SK-N-MC (cell line): ENCODE measurements around the gene CEACAM8.

Experiments used
- DNase-seq: peaks from one replicate; pipeline ENCODE4 v3.0.0-alpha.2; 2011; ENCODE audit warnings: low read depth, low spot score
- H3K27ac ChIP-seq: fragments of 200-600 bp; sonication (generic); 2 replicates; pipeline ENCODE4 v1.5.1; 2016; ENCODE audit warnings: mixed run types
- H3K36me3 ChIP-seq: fragments of 200-600 bp; sonication (generic); 2 replicates; pipeline ENCODE4 v1.6.1; 2017; ENCODE audit warnings: antibody characterized with exemption, low read length, mixed read lengths; ENCODE audit not compliant: insufficient read depth
- H3K4me3 ChIP-seq: fragments of 200-600 bp; sonication (generic); 2 replicates; pipeline ENCODE4 v1.5.1; 2016
- H3K9ac ChIP-seq: fragments of 200-600 bp; sonication (generic); 2 replicates; pipeline ENCODE4 v1.8.0; 2017; ENCODE audit warnings: mixed run types, mixed read lengths; ENCODE audit not compliant: insufficient read length
- H3K9me3 ChIP-seq: fragments of 200-600 bp; sonication (generic); 2 replicates; pipeline ENCODE4 v1.6.1; 2017; ENCODE audit warnings: low read depth, mild to moderate bottlenecking, antibody characterized with exemption, low read length, moderate library complexity, mixed read lengths
- EZH2 ChIP-seq: fragments of 200-600 bp; sonication (generic); IDR thresholded peaks from one replicate; pipeline ENCODE4 v1.6.1; 2017; ENCODE audit warnings: antibody characterized with exemption
- FOXP2 ChIP-seq: optimal IDR thresholded peaks from 2 replicates; pipeline ENCODE3; 2011; ENCODE audit warnings: mild to moderate bottlenecking, moderate library complexity; ENCODE audit not compliant: insufficient read depth; ENCODE audit errors: extremely low read length, control extremely low read depth
- POLR2AphosphoS5 ChIP-seq: IDR thresholded peaks from 2 replicates; pipeline ENCODE4 v1.6.1; 2012; ENCODE audit warnings: mild to moderate bottlenecking, low read depth, low read length, borderline replicate concordance

CEACAM8 gene

DNA sequence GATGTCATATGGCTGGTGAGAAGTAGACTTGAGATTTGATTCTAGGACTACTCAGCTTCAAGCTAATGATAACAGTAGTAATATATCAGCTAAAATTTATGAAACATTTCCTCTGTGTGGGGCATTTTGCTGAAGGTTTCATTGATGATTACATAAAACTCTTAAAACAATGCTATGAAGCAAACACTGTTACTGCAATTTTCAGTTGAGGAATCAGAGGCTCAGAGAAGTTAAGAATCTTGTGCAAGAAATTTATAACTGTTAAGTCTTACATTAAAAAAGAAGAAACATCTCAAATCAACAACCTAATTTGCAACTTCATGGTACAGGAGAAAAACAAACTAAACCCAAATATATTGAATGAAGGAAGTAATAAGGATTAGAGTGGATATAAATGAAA is 10.3 kb downstream of the CEACAM8 start:
- H3K4me3 ChIP-seq = no peak overlapping the region
- H3K9ac ChIP-seq = no peak overlapping the region
- no peaks in the 10 kb centered on the region for H3K9me3 ChIP-seq
- H3K36me3 ChIP-seq = no peaks in the 10 kb centered on the region
- DNase-seq = no peak
- H3K27ac ChIP-seq = no peak overlapping the region
- TF ChIP-seq EZH2 (no peak), FOXP2 (no peak), POLR2AphosphoS5 (no peak)

DNA sequence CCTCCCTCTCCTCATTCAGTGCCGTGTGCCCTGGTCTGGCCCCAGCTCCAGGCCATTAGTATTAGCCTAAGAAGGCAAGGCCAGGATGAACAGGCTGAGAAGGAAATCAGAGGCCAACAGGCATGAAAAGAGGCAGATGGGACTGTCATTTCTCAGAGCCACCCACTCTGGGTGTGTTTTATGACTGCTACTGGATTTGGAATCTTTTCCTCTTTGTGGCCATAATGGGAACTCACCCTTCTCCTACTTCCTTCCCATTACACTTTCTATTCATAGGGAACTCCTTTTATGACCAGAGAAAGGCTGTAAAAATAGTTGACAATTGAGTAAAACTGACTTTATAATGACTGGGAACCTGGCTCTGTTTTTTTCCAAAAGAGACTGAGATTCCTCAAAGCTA is 17.7 kb downstream of the CEACAM8 start:
- H3K9ac ChIP-seq = no peak overlapping the region
- no peak for DNase-seq
- TF ChIP-seq FOXP2 (no peak), POLR2AphosphoS5 (no peak), EZH2 (no peak)
- no peak overlapping the region for H3K27ac ChIP-seq
- H3K9me3 ChIP-seq = no peaks in the 10 kb centered on the region
- H3K4me3 ChIP-seq = no peak overlapping the region
- no peaks in the 10 kb centered on the region for H3K36me3 ChIP-seq

DNA sequence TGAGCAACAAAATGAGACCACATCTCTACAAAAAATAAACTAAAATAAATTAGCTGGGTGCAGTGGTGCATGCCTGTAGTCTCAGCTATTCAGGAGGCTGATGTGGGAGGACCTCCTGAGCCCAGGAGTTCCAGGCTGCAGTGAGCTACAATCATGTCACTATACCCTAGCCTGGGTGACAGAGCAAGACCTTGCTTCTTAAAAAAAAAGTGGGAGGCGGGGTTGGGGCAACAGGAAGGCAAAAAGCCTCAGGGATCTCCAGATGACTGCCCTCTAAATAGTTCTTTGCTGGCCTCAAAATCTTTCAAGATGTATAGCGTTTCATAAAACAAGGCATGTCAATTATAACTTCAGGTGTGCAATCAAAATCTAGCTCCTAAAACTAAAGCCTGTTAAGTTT is 18.5 kb downstream of the CEACAM8 start:
- no peaks in the 10 kb centered on the region for H3K9me3 ChIP-seq
- TF ChIP-seq EZH2 = no peak
- TF ChIP-seq FOXP2 = no peak
- H3K4me3 ChIP-seq = no peak overlapping the region
- no peak for DNase-seq
- H3K36me3 ChIP-seq = no peaks in the 10 kb centered on the region
- no peak overlapping the region for H3K27ac ChIP-seq
- H3K9ac ChIP-seq = no peak overlapping the region

DNA sequence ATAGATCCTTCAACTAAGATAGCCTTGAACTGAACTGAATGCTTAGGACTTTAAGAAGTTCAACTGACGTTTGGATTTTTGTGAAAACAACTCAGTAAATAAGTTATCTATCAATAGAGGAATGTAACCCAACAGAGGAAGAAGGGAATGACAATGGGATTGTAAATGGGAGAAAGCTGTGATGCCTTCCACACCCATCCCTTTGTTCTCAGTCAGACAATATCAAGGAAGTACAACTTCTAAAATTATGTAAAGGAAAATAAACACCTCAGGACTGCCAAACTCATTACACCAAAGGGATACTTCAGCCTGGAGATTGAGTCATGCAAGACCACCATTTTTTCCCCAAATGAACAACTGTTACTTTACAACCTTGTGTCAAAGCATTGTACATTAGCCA is 21.1 kb downstream of the CEACAM8 start:
- no peaks in the 10 kb centered on the region for H3K9me3 ChIP-seq
- H3K36me3 ChIP-seq = no peaks in the 10 kb centered on the region
- no peak overlapping the region for H3K27ac ChIP-seq
- no peak for DNase-seq
- no peak overlapping the region for H3K4me3 ChIP-seq
- no peak for TF ChIP-seq FOXP2
- no peak for TF ChIP-seq EZH2
- TF ChIP-seq POLR2AphosphoS5 = no peak
- H3K9ac ChIP-seq = no peak overlapping the region

DNA sequence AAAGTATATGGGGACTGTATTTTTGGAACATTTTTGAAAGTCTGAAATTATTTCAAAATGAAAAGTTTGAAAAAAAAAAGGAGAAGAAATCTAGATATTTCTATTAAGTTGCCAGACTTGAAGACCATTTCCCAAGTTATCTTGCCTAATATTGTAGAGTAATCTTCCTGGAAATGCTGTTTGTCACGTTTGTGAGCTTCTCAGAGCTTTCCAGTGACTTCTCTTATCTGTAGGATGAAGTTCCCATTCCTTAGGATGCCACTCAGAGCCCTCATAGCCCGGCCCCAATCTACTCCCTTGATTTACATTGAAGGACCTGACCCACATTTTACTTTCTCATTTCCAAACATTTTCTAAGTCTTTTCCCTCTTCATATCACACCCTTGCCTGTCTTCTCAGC is 23.6 kb downstream of the CEACAM8 start:
- no peaks in the 10 kb centered on the region for H3K36me3 ChIP-seq
- no peak overlapping the region for H3K27ac ChIP-seq
- H3K9ac ChIP-seq = no peak overlapping the region
- TF ChIP-seq POLR2AphosphoS5 (no peak), EZH2 (no peak), FOXP2 (no peak)
- H3K4me3 ChIP-seq = no peak overlapping the region
- no peak for DNase-seq
- H3K9me3 ChIP-seq = no peaks in the 10 kb centered on the region

DNA sequence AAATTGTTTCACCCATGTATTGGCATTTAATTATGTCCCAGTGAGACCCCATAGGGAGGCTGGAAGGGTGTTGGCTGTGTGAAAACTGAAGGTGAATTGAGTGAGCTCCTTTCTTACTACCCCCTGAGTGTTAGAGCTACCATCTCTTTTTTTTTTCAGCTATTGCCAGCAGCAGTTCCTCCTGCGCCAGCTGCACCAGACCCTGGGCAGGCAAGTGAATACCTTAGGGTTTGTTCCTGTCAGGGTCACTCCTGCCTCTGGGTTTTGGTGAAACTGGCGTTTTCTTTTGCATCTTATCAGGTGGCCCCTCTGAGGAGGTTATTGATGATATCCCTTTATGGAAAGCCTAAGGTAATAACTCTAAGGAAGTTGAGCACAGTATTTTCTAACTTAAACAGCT is 25.5 kb downstream of the CEACAM8 start:
- no peaks in the 10 kb centered on the region for H3K9me3 ChIP-seq
- no peak for DNase-seq
- TF ChIP-seq FOXP2 = no peak
- no peak for TF ChIP-seq EZH2
- no peak for TF ChIP-seq POLR2AphosphoS5
- no peaks in the 10 kb centered on the region for H3K36me3 ChIP-seq
- H3K9ac ChIP-seq = no peak overlapping the region
- no peak overlapping the region for H3K4me3 ChIP-seq
- no peak overlapping the region for H3K27ac ChIP-seq

DNA sequence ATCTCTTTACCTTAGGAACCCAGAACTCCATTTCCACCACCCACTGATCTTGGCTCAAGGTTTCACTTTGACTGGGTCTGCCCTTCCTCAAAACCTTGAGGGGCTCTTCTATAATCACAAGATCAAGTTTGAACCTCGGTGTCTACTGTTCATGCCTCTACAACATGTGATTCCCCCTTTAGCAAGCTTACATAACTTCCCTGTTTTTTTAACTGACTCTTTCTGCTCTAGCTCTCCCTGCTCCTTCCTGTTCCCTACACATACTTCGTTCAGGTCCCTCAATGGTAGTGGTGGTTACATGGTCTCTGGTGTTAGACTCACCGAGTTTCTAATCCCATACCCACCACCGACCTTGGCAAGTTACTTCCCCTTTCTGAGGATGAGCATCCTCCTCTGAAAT is 26.7 kb downstream of the CEACAM8 start:
- H3K36me3 ChIP-seq = no peaks in the 10 kb centered on the region
- no peak overlapping the region for H3K27ac ChIP-seq
- DNase-seq = no peak
- no peak for TF ChIP-seq FOXP2
- no peak for TF ChIP-seq POLR2AphosphoS5
- TF ChIP-seq EZH2 = no peak
- H3K9ac ChIP-seq = no peak overlapping the region
- H3K4me3 ChIP-seq = no peak overlapping the region
- no peaks in the 10 kb centered on the region for H3K9me3 ChIP-seq

DNA sequence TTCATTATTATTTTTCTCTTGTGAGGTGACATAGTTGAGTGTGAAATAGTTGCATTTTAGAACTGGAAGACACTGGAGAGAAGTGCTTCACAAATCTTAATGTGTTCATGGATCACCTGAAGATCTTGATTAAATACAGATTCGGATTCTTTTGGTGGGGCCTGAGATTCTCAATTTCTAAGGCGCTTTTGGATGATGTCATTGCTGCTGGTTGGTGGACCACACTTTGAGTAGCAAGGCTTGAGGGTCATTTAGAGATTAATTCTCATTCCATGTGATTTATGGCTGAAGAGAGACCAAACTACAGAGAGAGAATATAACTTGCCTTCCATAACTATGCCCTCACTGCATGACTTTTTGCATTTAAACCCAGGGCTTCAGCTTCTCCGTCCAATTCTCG is 27.2 kb downstream of the CEACAM8 start:
- Histone ChIP-seq H3K4me3 (no peak overlapping the region), H3K9ac (no peak overlapping the region), H3K9me3 (no peaks in the 10 kb centered on the region), H3K27ac (no peak overlapping the region), H3K36me3 (no peaks in the 10 kb centered on the region)
- TF ChIP-seq FOXP2 (no peak), EZH2 (no peak)
- no peak for DNase-seq

DNA sequence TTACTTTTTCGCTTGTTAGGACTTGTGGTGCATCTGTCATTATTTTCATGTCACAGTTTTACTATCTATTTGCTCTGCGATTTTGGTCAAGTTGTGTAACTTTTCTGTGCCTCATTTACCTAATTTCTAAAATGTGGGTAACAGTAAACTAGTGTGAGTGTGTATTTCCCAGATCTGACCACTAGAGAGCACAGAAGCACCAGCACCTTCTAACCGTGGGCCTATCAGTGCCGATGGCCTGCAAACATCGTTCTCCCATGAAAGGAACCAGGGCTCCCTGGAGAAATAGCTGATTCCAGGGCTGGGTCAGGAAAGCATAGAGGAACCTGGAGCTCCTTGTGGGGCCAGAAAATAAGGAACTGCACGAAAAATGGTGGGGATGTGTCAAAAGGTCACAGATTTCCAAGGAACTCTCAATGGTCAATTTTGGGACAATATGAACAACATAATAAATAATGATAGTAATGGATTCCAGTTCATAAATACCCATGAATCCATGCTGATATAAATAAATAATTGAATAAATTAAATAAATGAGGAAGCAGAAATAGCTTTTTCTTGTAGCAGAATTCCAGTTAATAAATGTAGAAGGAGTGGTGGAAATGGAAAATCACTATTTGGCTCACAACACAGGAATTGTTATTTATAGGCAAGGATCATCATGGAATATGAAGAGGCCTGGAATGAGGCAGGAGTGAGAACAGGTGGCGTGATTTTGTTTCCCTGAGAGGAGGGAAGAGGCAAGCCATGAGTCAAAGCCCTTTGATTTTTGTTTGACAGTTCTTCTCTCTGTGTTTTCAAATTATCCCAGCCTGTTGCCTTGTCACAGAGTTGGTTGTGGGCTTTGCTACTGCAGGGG is 31.1 kb downstream of the CEACAM8 start:
- Histone ChIP-seq H3K9ac (no peak overlapping the region), H3K9me3 (no peaks in the 10 kb centered on the region), H3K4me3 (no peak overlapping the region), H3K36me3 (no peaks in the 10 kb centered on the region), H3K27ac (no peak overlapping the region)
- no peak for DNase-seq
- no peak for TF ChIP-seq EZH2
- no peak for TF ChIP-seq POLR2AphosphoS5
- TF ChIP-seq FOXP2 = no peak
